HepG2 (cell line): ENCODE results near the gene CASD1. TPM values are rescaled to one million over a fixed set of nuclear protein-coding genes. Genes with fewer than 3 reads are reported as not detected.

Source experiments
- CBX2 ChIP-seq, 2 experiments: fragments of 200-600 bp in 1 of 2; sonication (generic); formaldehyde crosslinking in 1 of 2; IDR thresholded peaks; 2 replicates each; pipeline versions ENCODE4 v1.7.0 to v1.8.1; 2018 to 2022; ENCODE audit warnings: low read depth in 2 of 2, low read length in 1 of 2, mild to moderate bottlenecking in 1 of 2, missing genetic modification reagents in 1 of 2
- DDIT3 ChIP-seq: sonication (generic); formaldehyde crosslinking; IDR thresholded peaks from 2 replicates; pipeline ENCODE4 v1.4.0; 2020; ENCODE audit warnings: mild to moderate bottlenecking, missing genetic modification reagents
- MXD4 ChIP-seq: IDR thresholded peaks from 2 replicates; pipeline ENCODE4 v1.6.1; 2016; ENCODE audit warnings: mild to moderate bottlenecking, missing biosample characterization, missing genetic modification reagents
- ZGPAT ChIP-seq: IDR thresholded peaks from 2 replicates; pipeline ENCODE4 v1.6.1; 2016; ENCODE audit warnings: mild to moderate bottlenecking
- ZNF121 ChIP-seq: sonication (generic); formaldehyde crosslinking; IDR thresholded peaks from 2 replicates; pipeline ENCODE4 v1.5.0; 2020; ENCODE audit warnings: mild to moderate bottlenecking, missing genetic modification reagents
- ZNF225 ChIP-seq: sonication (generic); formaldehyde crosslinking; IDR thresholded peaks from 2 replicates; pipeline ENCODE4 v1.4.0; 2020; ENCODE audit warnings: mild to moderate bottlenecking, missing genetic modification reagents
- ZNF318 ChIP-seq: sonication (generic); formaldehyde crosslinking; IDR thresholded peaks from 2 replicates; pipeline ENCODE4 v1.4.0; 2020; ENCODE audit warnings: mild to moderate bottlenecking, missing genetic modification reagents
- ZNF646 ChIP-seq: sonication (generic); formaldehyde crosslinking; IDR thresholded peaks from 2 replicates; pipeline ENCODE4 v1.9.0; 2021; ENCODE audit warnings: mild to moderate bottlenecking, missing genetic modification reagents
- polyA plus RNA-seq, 8 experiments: library from polyadenylated mRNA; depleted of rRNA in 3 of 8; stranded (reverse) in 7 of 8; unstranded in 1 of 8; fragments of >200 nt; fragmentation: Illumina TruSeq in 4 of 8; extraction: Trizol in 4 of 8; gene quantifications; 2 replicates each; pipeline versions ENCODE4 v1.2.1 to v1.2.3, GENCODE V29; 2011 to 2016; ENCODE audit warnings: low read depth in 4 of 8, missing spikeins in 1 of 8, mixed read lengths in 1 of 8; ENCODE audit not compliant: insufficient read depth in 1 of 8
- total RNA-seq, 5 experiments: library from RNA; depleted of rRNA; stranded (reverse); fragments of >200 nt; fragmentation: Illumina TruSeq; extraction: Trizol; gene quantifications; 2 replicates each; pipeline ENCODE4 v1.2.3, GENCODE V29; 2016; ENCODE audit warnings: low read depth in 1 of 5

The CASD1 gene
- total and polyA plus RNA-seq, 2 of the 13 experiments (the other 11 are each of a cell fraction or from before 2014, with no cell fraction given): 22.9 to 32.6 TPM

GRCh38 chr7:94509264-94509886, at the start of gene CASD1 (continued):
- 0 out of 2 replicates have a peak, but pooled peaks have one; percentile 43 for TF ChIP-seq ZNF646 (CRISPR knock-in tag)
- TF ChIP-seq DDIT3 (CRISPR knock-in tag): no peak
- TF ChIP-seq CBX2 (IDR thresholded peaks at IDR 0.05; ENCODE audit: low read depth, low read length): no peak
- no peak for TF ChIP-seq CBX2 (CRISPR knock-in tag; IDR thresholded peaks at IDR 0.05; ENCODE audit: low read depth)
- TF ChIP-seq ZGPAT (CRISPR knock-in tag): peak; percentile 11; the same call in 1 of the 2 replicates
- TF ChIP-seq ZNF318 (CRISPR knock-in tag): 0 out of 2 replicates have a peak, but pooled peaks have one; percentile 64
- TF ChIP-seq MXD4 (CRISPR knock-in tag): peak; percentile 35; the same call in 1 of the 2 replicates
- TF ChIP-seq ZNF121 (CRISPR knock-in tag): no peak
- 0 out of 2 replicates have a peak, but pooled peaks have one; percentile 55 for TF ChIP-seq ZNF225 (CRISPR knock-in tag)
